Upper lobe of left lung (tissue), 4 donors: ENCODE data around the gene PRKAR1B.

Source experiments
- EP300 ChIP-seq, 4 donors: sonication (generic); formaldehyde crosslinking; IDR thresholded peaks; one replicate each; pipeline ENCODE4 v1.5.1; 2017; ENCODE audit warnings: antibody characterized with exemption in 4 of 4, control low read depth in 2 of 4
- POLR2A ChIP-seq, 4 donors: fragments of 450-650 bp; IDR thresholded peaks; one replicate each; pipeline ENCODE4 v1.5.1; 2016 to 2017; ENCODE audit warnings: antibody characterized with exemption in 4 of 4, mild to moderate bottlenecking in 2 of 4
- POLR2AphosphoS5 ChIP-seq, 2 donors: sonication (generic); formaldehyde crosslinking; IDR thresholded peaks; one replicate each; pipeline ENCODE4 v1.5.1; 2017; ENCODE audit warnings: antibody characterized with exemption in 2 of 2
- TF ChIP-seq, protein P1 (sequence below), 6 experiments: fragments of 450-650 bp in 4 of 6; fragments of 200-600 bp in 2 of 6; sonication (generic) in 2 of 6; IDR thresholded peaks; one replicate each; pipeline ENCODE4 v1.5.1; 2016 to 2019; ENCODE audit warnings: antibody characterized with exemption in 6 of 6

GRCh38 chr7:627661-628401 is 99.2 kb downstream of the PRKAR1B start:
- TF ChIP-seq POLR2A (IDR thresholded peaks at IDR 0.05) (no peak), EP300 (IDR thresholded peaks at IDR 0.05) (no peak), POLR2AphosphoS5 (IDR thresholded peaks at IDR 0.05) (no peak)
- TF ChIP-seq, protein P1, sequence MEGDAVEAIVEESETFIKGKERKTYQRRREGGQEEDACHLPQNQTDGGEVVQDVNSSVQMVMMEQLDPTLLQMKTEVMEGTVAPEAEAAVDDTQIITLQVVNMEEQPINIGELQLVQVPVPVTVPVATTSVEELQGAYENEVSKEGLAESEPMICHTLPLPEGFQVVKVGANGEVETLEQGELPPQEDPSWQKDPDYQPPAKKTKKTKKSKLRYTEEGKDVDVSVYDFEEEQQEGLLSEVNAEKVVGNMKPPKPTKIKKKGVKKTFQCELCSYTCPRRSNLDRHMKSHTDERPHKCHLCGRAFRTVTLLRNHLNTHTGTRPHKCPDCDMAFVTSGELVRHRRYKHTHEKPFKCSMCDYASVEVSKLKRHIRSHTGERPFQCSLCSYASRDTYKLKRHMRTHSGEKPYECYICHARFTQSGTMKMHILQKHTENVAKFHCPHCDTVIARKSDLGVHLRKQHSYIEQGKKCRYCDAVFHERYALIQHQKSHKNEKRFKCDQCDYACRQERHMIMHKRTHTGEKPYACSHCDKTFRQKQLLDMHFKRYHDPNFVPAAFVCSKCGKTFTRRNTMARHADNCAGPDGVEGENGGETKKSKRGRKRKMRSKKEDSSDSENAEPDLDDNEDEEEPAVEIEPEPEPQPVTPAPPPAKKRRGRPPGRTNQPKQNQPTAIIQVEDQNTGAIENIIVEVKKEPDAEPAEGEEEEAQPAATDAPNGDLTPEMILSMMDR (IDR thresholded peaks at IDR 0.05) = no peak
